ENCODE measurements around the gene SOD1.
A peak's percentile ranks its signal among the peaks of the same experiment; 100 is the strongest.

DNA sequence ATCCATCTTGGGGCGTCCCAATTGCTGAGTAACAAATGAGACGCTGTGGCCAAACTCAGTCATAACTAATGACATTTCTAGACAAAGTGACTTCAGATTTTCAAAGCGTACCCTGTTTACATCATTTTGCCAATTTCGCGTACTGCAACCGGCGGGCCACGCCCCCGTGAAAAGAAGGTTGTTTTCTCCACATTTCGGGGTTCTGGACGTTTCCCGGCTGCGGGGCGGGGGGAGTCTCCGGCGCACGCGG is 282 bp upstream of the SOD1 start:
- TF ChIP-seq FOXM1 (IDR thresholded peaks at IDR 0.05; ENCODE audit: borderline replicate concordance) (no peak), FOXK2 (IDR thresholded peaks at IDR 0.05) (no peak), SUZ12 (IDR thresholded peaks at IDR 0.05) (no peak), BHLHE40 (IDR thresholded peaks at IDR 0.05; ENCODE audit: borderline replicate concordance) (no peak), LEF1 (IDR thresholded peaks at IDR 0.05; ENCODE audit: borderline replicate concordance) (no peak)
- TF ChIP-seq, protein P1, sequence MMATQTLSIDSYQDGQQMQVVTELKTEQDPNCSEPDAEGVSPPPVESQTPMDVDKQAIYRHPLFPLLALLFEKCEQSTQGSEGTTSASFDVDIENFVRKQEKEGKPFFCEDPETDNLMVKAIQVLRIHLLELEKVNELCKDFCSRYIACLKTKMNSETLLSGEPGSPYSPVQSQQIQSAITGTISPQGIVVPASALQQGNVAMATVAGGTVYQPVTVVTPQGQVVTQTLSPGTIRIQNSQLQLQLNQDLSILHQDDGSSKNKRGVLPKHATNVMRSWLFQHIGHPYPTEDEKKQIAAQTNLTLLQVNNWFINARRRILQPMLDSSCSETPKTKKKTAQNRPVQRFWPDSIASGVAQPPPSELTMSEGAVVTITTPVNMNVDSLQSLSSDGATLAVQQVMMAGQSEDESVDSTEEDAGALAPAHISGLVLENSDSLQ (IDR thresholded peaks at IDR 0.05), result peak; percentile 21; the same call in 1 of the 2 replicates

All from HEK293T (cell line).